HEK293 (cell line): ENCODE data around the gene CCDC170.

Experiments
- CTCF ChIA-PET: fragments of 350-600 bp; formaldehyde crosslinking; extraction: SDS; loops from one replicate; lab custom pipeline; 2021; ENCODE audit warnings: antibody characterized with exemption; lab: Yijun Ruan, JAX
- POLR2A ChIA-PET: fragments of 300-600 bp; formaldehyde crosslinking; extraction: SDS; loops from one replicate; lab custom pipeline; 2020; ENCODE audit warnings: antibody characterized with exemption, inconsistent platforms; lab: Yijun Ruan, JAX
- H3K27ac ChIP-seq: fragments of 200-500 bp; sonication (Bioruptor generic); 2 replicates; pipeline ENCODE4 v1.5.1; 2014; ENCODE audit warnings: low read depth, low read length, control low read depth, inconsistent platforms; ENCODE audit errors: extremely low read depth
- H3K36me3 ChIP-seq, 2 experiments: fragments of 200-500 bp in 1 of 2; sonication (Bioruptor generic) in 1 of 2; 1 replicate in 1 of 2; 2 replicates in 1 of 2; pipeline ENCODE4 v1.5.1; 2014 to 2017; ENCODE audit warnings: inconsistent platforms in 2 of 2, low read length in 2 of 2; ENCODE audit not compliant: control insufficient read depth in 2 of 2, insufficient read depth in 1 of 2
- H3K4me1 ChIP-seq: fragments of 200-500 bp; sonication (Bioruptor generic); 2 replicates; pipeline ENCODE4 v1.5.1; 2014; ENCODE audit warnings: mild to moderate bottlenecking, low read length, inconsistent platforms; ENCODE audit not compliant: control insufficient read depth, insufficient read depth
- H3K4me3 ChIP-seq: 2 replicates; pipeline ENCODE4 v1.5.1; 2011; ENCODE audit warnings: low read depth, mild to moderate bottlenecking, control low read depth, low read length, moderate library complexity
- H3K9me3 ChIP-seq: fragments of 200-500 bp; sonication (Bioruptor generic); 2 replicates; pipeline ENCODE4 v1.5.1; 2014; ENCODE audit warnings: low read depth, low read length, inconsistent platforms; ENCODE audit not compliant: control insufficient read depth, insufficient read depth
- OVOL3 ChIP-seq: fragments of 450-650 bp; formaldehyde crosslinking; IDR thresholded peaks from 2 replicates; pipeline ENCODE4 v1.5.1; 2016; ENCODE audit warnings: missing biosample characterization, missing genetic modification characterization
- ZNF239 ChIP-seq: fragments of 450-650 bp; formaldehyde crosslinking; IDR thresholded peaks from 2 replicates; pipeline ENCODE4 v1.5.1; 2016; ENCODE audit warnings: missing biosample characterization, missing genetic modification characterization
- ZNF416 ChIP-seq: fragments of 450-650 bp; formaldehyde crosslinking; IDR thresholded peaks from 2 replicates; pipeline ENCODE4 v1.5.1; 2016; ENCODE audit warnings: missing biosample characterization, missing genetic modification characterization
- ZNF521 ChIP-seq: fragments of 450-650 bp; formaldehyde crosslinking; IDR thresholded peaks from 2 replicates; pipeline ENCODE4 v1.5.1; 2017; ENCODE audit warnings: missing biosample characterization, mild to moderate bottlenecking, missing genetic modification characterization
- ZNF558 ChIP-seq: fragments of 450-650 bp; formaldehyde crosslinking; IDR thresholded peaks from 2 replicates; pipeline ENCODE4 v1.5.1; 2016; ENCODE audit warnings: missing biosample characterization, missing genetic modification characterization
- ZNF596 ChIP-seq: fragments of 450-650 bp; IDR thresholded peaks from 2 replicates; pipeline ENCODE4 v1.5.0; 2018; ENCODE audit warnings: missing biosample characterization, mild to moderate bottlenecking, missing genetic modification characterization, moderate library complexity
- TF ChIP-seq, protein P1 (sequence below): fragments of 450-650 bp; IDR thresholded peaks from 2 replicates; pipeline ENCODE4 v1.5.1; 2018; ENCODE audit warnings: missing biosample characterization, mild to moderate bottlenecking, missing genetic modification characterization
- TF ChIP-seq, protein P2 (sequence below): fragments of 450-650 bp; formaldehyde crosslinking; IDR thresholded peaks from 2 replicates; pipeline ENCODE4 v1.5.1; 2016; ENCODE audit warnings: missing biosample characterization, missing genetic modification characterization, borderline replicate concordance
- TF ChIP-seq, protein P3 (sequence below): fragments of 450-650 bp; formaldehyde crosslinking; IDR thresholded peaks from 2 replicates; pipeline ENCODE4 v1.5.1; 2016; ENCODE audit warnings: missing biosample characterization, missing genetic modification characterization
- TF ChIP-seq, protein P4 (sequence below): fragments of 450-650 bp; IDR thresholded peaks from 2 replicates; pipeline ENCODE4 v1.5.1; 2018; ENCODE audit warnings: missing biosample characterization, missing genetic modification characterization
- TF ChIP-seq, protein P5 (sequence below): sonication (generic); formaldehyde crosslinking; IDR thresholded peaks from 2 replicates; pipeline ENCODE4 v1.8.1; 2022; ENCODE audit warnings: mild to moderate bottlenecking, moderate library complexity, missing genetic modification reagents

The CCDC170 gene

DNA sequence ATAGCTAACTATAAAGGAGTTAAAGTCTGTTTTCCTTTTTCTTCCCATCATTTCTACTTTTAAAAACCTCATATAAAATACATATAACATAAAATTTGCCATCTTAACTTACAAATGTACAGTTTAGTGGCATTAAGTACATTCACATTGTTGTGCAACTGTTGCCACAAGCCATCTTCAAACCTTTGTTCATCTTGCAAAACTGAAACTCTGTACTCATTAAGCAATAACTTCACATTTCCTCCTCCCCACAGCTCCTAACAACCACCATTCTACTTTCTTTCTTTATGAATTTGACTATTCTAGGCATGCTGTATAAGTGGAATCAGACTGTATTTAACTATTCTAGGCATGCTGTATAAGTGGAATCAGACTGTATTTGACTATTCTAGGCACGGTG, 4.5 kb downstream of the CCDC170 start (continued):
- TF ChIP-seq, protein P1, sequence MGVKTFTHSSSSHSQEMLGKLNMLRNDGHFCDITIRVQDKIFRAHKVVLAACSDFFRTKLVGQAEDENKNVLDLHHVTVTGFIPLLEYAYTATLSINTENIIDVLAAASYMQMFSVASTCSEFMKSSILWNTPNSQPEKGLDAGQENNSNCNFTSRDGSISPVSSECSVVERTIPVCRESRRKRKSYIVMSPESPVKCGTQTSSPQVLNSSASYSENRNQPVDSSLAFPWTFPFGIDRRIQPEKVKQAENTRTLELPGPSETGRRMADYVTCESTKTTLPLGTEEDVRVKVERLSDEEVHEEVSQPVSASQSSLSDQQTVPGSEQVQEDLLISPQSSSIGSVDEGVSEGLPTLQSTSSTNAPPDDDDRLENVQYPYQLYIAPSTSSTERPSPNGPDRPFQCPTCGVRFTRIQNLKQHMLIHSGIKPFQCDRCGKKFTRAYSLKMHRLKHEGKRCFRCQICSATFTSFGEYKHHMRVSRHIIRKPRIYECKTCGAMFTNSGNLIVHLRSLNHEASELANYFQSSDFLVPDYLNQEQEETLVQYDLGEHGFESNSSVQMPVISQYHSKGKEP, result no peak
- TF ChIP-seq, protein P2, sequence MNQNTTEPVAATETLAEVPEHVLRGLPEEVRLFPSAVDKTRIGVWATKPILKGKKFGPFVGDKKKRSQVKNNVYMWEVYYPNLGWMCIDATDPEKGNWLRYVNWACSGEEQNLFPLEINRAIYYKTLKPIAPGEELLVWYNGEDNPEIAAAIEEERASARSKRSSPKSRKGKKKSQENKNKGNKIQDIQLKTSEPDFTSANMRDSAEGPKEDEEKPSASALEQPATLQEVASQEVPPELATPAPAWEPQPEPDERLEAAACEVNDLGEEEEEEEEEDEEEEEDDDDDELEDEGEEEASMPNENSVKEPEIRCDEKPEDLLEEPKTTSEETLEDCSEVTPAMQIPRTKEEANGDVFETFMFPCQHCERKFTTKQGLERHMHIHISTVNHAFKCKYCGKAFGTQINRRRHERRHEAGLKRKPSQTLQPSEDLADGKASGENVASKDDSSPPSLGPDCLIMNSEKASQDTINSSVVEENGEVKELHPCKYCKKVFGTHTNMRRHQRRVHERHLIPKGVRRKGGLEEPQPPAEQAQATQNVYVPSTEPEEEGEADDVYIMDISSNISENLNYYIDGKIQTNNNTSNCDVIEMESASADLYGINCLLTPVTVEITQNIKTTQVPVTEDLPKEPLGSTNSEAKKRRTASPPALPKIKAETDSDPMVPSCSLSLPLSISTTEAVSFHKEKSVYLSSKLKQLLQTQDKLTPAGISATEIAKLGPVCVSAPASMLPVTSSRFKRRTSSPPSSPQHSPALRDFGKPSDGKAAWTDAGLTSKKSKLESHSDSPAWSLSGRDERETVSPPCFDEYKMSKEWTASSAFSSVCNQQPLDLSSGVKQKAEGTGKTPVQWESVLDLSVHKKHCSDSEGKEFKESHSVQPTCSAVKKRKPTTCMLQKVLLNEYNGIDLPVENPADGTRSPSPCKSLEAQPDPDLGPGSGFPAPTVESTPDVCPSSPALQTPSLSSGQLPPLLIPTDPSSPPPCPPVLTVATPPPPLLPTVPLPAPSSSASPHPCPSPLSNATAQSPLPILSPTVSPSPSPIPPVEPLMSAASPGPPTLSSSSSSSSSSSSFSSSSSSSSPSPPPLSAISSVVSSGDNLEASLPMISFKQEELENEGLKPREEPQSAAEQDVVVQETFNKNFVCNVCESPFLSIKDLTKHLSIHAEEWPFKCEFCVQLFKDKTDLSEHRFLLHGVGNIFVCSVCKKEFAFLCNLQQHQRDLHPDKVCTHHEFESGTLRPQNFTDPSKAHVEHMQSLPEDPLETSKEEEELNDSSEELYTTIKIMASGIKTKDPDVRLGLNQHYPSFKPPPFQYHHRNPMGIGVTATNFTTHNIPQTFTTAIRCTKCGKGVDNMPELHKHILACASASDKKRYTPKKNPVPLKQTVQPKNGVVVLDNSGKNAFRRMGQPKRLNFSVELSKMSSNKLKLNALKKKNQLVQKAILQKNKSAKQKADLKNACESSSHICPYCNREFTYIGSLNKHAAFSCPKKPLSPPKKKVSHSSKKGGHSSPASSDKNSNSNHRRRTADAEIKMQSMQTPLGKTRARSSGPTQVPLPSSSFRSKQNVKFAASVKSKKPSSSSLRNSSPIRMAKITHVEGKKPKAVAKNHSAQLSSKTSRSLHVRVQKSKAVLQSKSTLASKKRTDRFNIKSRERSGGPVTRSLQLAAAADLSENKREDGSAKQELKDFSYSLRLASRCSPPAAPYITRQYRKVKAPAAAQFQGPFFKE (tag by site-specific recombination), result no peak

DNA sequence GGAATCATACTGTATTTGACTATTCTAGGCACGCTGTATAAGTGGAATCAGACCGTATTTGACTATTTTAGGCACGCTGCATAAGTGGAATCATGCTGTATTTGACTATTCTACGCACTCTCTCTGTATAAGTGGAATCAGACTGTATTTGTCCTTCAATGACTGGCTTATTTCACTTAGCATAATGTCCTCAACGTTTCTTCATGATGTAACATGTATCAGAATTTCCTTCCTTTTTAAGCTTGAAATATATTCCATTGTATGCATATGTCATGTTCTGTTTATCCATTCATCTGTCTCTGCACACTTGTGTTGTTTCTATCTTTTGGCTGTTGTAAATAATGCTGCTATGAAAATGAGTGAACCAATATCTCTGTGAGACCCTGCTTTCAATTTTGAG, 5.7 kb downstream of the CCDC170 start:
- no peak overlapping the region for H3K4me3 ChIP-seq
- ChIA-PET POLR2A (no interaction called here), CTCF (no interaction called here)
- no peak overlapping the region for H3K27ac ChIP-seq
- H3K4me1 ChIP-seq, result no peaks in the 10 kb centered on the region
- H3K9me3 ChIP-seq, result no peaks in the 10 kb centered on the region
- TF ChIP-seq ZNF239 (tag by site-specific recombination) (no peak), ZNF521 (no peak)
- TF ChIP-seq, all 188 proteins: peak for 0
- no peaks in the 10 kb centered on the region for H3K36me3 ChIP-seq

DNA sequence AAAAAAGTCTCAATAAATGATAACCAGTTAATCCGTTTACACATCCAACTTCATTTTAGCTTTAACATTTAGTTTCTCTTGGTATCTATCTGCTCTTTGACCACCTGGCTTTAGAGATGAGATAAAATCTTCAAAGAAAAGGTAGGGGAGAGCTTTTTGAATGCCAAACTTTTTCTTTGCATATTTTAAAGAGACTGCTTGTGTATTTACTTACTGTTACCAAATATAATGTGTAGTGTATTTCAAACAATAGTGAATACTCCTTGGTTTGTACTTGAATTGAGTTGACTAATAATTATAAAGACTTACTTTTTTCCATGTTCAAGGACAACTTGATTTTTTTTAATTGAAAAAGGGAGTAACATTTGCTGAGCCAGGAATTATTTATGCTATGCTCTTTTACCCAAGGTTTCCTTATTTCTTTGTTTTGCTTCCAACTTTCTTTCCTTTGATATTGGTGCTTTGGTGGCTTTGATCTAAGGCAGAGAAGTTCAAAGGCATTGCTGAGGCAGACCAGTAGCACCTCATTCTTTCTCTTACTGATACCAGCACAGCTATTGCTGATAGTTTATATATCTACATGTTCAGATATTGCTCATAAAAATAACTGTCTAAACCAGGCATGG, 7.8 kb downstream of the CCDC170 start:
- CTCF ChIA-PET, result interaction anchor here (0.7 kb wide), 1 partner anchor 57 kb away, joined by 3 read pairs; no protein-coding TSS in a partner anchor

More for the DNA sequence above, 7.8 kb downstream of the CCDC170 start:
- Histone ChIP-seq H3K4me3 (no peak overlapping the region), H3K9me3 (no peaks in the 10 kb centered on the region), H3K36me3 (no peaks in the 10 kb centered on the region), H3K27ac (no peak overlapping the region), H3K4me1 (no peaks in the 10 kb centered on the region)
- TF ChIP-seq, protein P3, sequence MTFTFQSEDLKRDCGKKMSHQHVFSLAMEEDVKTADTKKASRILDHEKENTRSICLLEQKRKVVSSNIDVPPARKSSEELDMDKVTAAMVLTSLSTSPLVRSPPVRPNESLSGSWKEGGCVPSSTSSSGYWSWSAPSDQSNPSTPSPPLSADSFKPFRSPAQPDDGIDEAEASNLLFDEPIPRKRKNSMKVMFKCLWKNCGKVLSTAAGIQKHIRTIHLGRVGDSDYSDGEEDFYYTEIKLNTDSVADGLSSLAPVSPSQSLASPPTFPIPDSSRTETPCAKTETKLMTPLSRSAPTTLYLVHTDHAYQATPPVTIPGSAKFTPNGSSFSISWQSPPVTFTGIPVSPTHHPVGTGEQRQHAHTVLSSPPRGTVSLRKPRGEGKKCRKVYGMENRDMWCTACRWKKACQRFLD, result no peak
- TF ChIP-seq, protein P4, sequence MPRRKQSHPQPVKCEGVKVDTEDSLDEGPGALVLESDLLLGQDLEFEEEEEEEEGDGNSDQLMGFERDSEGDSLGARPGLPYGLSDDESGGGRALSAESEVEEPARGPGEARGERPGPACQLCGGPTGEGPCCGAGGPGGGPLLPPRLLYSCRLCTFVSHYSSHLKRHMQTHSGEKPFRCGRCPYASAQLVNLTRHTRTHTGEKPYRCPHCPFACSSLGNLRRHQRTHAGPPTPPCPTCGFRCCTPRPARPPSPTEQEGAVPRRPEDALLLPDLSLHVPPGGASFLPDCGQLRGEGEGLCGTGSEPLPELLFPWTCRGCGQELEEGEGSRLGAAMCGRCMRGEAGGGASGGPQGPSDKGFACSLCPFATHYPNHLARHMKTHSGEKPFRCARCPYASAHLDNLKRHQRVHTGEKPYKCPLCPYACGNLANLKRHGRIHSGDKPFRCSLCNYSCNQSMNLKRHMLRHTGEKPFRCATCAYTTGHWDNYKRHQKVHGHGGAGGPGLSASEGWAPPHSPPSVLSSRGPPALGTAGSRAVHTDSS (tag by site-specific recombination), result no peak
- TF ChIP-seq ZNF416 (tag by site-specific recombination) (no peak), ZNF558 (tag by site-specific recombination) (no peak), ZNF596 (no peak), OVOL3 (tag by site-specific recombination) (no peak)
- TF ChIP-seq, protein P5, sequence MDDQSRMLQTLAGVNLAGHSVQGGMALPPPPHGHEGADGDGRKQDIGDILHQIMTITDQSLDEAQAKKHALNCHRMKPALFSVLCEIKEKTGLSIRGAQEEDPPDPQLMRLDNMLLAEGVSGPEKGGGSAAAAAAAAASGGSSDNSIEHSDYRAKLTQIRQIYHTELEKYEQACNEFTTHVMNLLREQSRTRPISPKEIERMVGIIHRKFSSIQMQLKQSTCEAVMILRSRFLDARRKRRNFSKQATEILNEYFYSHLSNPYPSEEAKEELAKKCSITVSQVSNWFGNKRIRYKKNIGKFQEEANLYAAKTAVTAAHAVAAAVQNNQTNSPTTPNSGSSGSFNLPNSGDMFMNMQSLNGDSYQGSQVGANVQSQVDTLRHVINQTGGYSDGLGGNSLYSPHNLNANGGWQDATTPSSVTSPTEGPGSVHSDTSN, result no peak
- POLR2A ChIA-PET, result no interaction called here
